ENCODE data around the gene C2orf72.

Gene C2orf72

DNA sequence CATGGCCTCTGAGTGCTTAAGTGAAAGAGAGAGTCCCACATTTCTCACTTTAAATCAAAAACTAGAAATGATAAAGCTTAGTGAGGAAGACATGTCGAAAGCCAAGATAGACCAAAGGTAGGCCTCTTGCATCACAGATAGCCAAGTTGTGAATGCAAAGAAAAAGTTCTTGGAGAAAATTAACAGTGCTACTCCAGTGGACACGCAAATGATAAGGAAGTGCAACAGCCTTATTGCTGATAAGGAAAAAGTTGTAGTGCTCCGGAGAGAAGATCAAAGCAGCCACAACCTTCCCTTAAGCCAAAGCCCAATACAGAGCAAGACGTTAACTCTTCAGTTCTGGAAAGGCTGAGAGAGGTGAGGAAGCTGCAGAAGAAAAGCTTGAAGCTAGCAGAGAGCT is 51.4 kb downstream of the C2orf72 start:
- no peak for DNase-seq

DNA sequence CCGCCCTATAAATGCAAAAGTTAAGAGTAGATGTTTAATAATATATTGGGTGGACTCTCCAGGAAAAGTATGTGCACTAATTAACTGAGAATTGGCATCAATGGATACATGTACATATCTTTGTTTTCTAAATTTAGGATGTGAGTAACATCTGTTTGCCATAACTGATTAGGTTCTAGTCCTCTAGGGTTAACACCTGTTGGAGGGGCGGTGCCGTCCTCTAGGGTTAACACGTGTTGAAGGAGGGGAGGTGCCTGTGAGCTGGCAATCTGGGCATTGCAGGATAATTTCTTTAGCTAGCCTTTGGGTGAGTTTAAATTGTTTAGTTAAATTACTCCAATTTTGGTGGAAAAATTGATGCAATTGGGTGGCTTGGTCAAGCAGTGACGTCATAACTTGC is 56.6 kb downstream of the C2orf72 start:
- no peak for DNase-seq

DNA sequence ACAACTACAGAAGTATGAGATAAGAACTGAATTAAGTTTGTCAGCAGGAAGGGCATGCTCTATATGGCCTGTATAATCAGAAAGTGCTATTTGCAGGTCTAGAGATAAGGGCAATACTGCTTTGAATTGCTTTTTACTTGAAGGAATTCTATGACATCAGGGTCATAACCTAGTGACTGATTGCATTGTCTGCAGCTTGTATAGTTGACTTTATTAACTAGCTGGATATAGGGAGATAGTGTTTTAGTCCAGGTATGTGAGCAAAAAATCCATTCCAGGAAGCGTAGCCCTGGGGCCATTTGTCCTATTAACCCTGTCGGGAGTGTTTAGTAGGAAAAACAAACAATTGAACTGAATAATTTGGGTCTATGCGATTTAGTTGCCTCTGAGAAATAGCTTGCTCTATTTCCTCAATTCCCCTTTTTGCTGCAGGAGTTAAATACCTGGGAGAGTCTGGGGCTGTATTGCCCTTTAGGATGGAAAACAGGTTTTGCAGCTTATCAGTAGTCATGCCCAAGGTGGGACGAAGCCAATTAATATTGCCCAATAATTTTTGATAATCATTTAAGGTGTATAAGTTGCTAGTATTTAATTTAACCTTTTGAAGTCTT is 57.5 kb downstream of the C2orf72 start:
- no peak for DNase-seq

Measured in effector CD8-positive, alpha-beta T cell (primary cell).